ENCODE results near the gene KCNMB2.
"Not testable (repeated sequence)": the region's sequence is repeated elsewhere in the genome, so short reads cannot be mapped to it uniquely, and the experiment has no call there.

The KCNMB2 gene

GRCh38 chr3:178536211-178537079, at the start of gene KCNMB2:
KCNMB2 (plus strand) TSS chr3:178536436.
- no peak for DNase-seq (ENCODE audit: low read depth)

GRCh38 chr3:178486903-178487302, 49.3 kb upstream of the KCNMB2 start:
- no peak for DNase-seq (ENCODE audit: low read depth)

- no peak for DNase-seq (ENCODE audit: low read depth)
Measured at GRCh38 chr3:178487752-178488151, 48.5 kb upstream of the KCNMB2 start.

GRCh38 chr3:178491751-178492150, 44.5 kb upstream of the KCNMB2 start:
- no peak for DNase-seq (ENCODE audit: low read depth)

- DNase-seq (ENCODE audit: low read depth) = no peak
Measured at GRCh38 chr3:178492491-178492890, 43.7 kb upstream of the KCNMB2 start.

GRCh38 chr3:178494386-178494785, 41.9 kb upstream of the KCNMB2 start:
- no peak for DNase-seq (ENCODE audit: low read depth)

- no peak for DNase-seq (ENCODE audit: low read depth)
Measured at GRCh38 chr3:178496911-178497310, 39.3 kb upstream of the KCNMB2 start.

GRCh38 chr3:178498871-178499270, 37.4 kb upstream of the KCNMB2 start:
- no peak for DNase-seq (ENCODE audit: low read depth)

GRCh38 chr3:178500631-178501030, 35.6 kb upstream of the KCNMB2 start:
- DNase-seq (ENCODE audit: low read depth) = no peak

GRCh38 chr3:178504128-178504527, 32.1 kb upstream of the KCNMB2 start:
- DNase-seq (ENCODE audit: low read depth) = no peak

GRCh38 chr3:178505832-178506231, 30.4 kb upstream of the KCNMB2 start:
- DNase-seq (ENCODE audit: low read depth) = no peak

GRCh38 chr3:178507507-178508442, 28.5 kb upstream of the KCNMB2 start:
- no peak for DNase-seq (ENCODE audit: low read depth)

- DNase-seq (ENCODE audit: low read depth) = no peak
Measured at GRCh38 chr3:178508443-178508825, 27.8 kb upstream of the KCNMB2 start.

- no peak for DNase-seq (ENCODE audit: low read depth)
Measured at GRCh38 chr3:178510496-178510895, 25.7 kb upstream of the KCNMB2 start.

- no peak for DNase-seq (ENCODE audit: low read depth)
Measured at GRCh38 chr3:178512647-178513046, 23.6 kb upstream of the KCNMB2 start.

GRCh38 chr3:178513546-178514380, 22.5 kb upstream of the KCNMB2 start:
- no peak for DNase-seq (ENCODE audit: low read depth)

GRCh38 chr3:178514401-178514800, 21.8 kb upstream of the KCNMB2 start:
- no peak for DNase-seq (ENCODE audit: low read depth)

GRCh38 chr3:178515076-178515744, 21.0 kb upstream of the KCNMB2 start:
- not testable (repeated sequence) for DNase-seq (ENCODE audit: low read depth)

GRCh38 chr3:178517665-178518334, 18.4 kb upstream of the KCNMB2 start:
- no peak for DNase-seq (ENCODE audit: low read depth)

GRCh38 chr3:178518660-178519396, 17.4 kb upstream of the KCNMB2 start:
- no peak for DNase-seq (ENCODE audit: low read depth)

Data from activated gamma-delta T cell treated with anti-CD3 and anti-CD28 coated beads, Interleukin-2, amount 50 U/mL, for 16 hours (primary cell).